IPS DF 6.9 (cell line): ENCODE measurements around the gene LIMCH1.

Source experiments
- DNase-seq: peaks from one replicate; pipeline ENCODE4 v3.0.0-alpha.2; 2013; ENCODE audit warnings: low read depth, low spot score
- H3K27ac ChIP-seq: one replicate; pipeline ENCODE4 v1.5.1; 2013; ENCODE audit warnings: low read length, control low read depth
- H3K27me3 ChIP-seq: 2 replicates; pipeline ENCODE4 v1.6.1; 2013; ENCODE audit warnings: mild to moderate bottlenecking, low read length; ENCODE audit not compliant: control insufficient read depth, insufficient read depth
- H3K36me3 ChIP-seq: 2 replicates; pipeline ENCODE4 v1.6.1; 2013; ENCODE audit warnings: low read length; ENCODE audit not compliant: control insufficient read depth, insufficient read depth
- H3K4me1 ChIP-seq: 2 replicates; pipeline ENCODE4 v1.6.1; 2013; ENCODE audit warnings: low read length; ENCODE audit not compliant: control insufficient read depth, insufficient read depth
- H3K4me3 ChIP-seq: 2 replicates; pipeline ENCODE4 v1.5.1; 2013; ENCODE audit warnings: mild to moderate bottlenecking, low read length
- H3K9me3 ChIP-seq: 2 replicates; pipeline ENCODE4 v1.6.1; 2013; ENCODE audit warnings: low read length, inconsistent platforms; ENCODE audit not compliant: control insufficient read depth, insufficient read depth
- WGBS: extraction: QIAGEN DNeasy Blood & Tissue Kit; methylation state at CpG from one replicate; pipeline ENCODE4 v1.1.7; 2013; ENCODE audit warnings: mixed read lengths, missing lambda C conversion rate; ENCODE audit not compliant: insufficient read length, insufficient coverage; 5-methylcytosine and 5-hydroxymethylcytosine counted together

Gene LIMCH1

DNA sequence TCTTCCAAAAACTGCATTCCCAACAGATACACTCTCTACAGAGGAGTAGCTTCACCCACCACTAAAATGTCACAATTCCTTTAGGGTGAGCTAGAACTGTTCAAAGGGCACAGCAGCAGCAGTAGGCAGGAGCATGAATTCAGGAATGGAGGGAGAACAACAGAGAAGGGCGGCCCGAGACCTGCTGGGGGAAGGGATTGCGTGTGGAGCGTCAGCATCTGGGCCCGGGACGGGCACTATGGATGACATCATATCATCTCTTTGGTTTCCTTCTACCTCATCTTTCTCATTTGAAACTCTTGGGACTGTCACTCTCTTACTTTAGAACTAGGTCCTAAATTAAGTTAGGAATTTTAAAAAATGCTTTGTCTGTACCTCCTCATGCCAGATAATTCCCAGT lies 115.6 kb downstream of the LIMCH1 start:
- H3K27ac ChIP-seq: no peak overlapping the region
- H3K27me3 ChIP-seq: no peaks in the 10 kb centered on the region
- DNase-seq: no peak
- no peaks in the 10 kb centered on the region for H3K36me3 ChIP-seq
- H3K4me3 ChIP-seq: no peak overlapping the region
- no CpG with 5 or more reads among the region's 6 CpGs for WGBS
- no peaks in the 10 kb centered on the region; the same call in 1 of the 2 replicates for H3K4me1 ChIP-seq
- H3K9me3 ChIP-seq: no peaks in the 10 kb centered on the region

DNA sequence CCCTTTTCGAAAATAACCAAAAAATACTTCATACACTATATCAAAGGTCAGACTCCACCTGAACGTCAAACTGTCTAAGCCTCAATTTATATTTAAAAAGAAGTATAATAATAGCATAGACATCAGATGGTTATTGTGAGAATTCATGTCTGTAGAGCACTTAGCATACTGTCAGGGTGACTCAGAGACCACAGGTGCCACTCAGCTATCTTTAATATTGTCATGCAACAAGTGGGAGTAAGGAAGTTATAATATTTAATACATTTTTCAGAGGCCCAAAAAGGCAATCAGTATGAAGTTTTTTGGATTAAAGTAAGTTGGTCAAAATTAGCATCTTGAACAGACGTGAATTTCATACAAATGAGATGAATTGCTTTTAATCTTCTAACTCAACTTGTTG lies 117.2 kb downstream of the LIMCH1 start:
- no peaks in the 10 kb centered on the region for H3K9me3 ChIP-seq
- WGBS: 100% methylated on average over 2 of the region's 3 CpGs
- no peaks in the 10 kb centered on the region for H3K27me3 ChIP-seq

DNA sequence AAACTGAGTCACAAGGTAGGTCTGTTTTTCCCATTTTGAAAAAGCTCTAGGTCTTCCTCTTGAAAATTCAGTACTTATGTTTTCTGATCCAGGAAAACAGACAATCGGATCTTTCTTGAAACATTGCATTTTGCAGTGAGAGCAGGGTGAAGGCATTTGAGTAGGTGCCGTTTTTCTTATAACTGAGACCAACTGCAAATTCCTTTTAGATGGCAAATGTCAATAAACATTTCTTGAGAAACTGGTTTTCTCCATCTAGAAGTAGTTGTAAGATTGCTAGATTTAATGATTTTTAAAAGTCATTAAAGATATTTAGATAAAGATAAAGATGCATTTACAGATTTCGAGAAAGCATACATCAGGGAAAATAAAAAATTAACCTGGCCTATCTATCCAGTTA lies 118.1 kb downstream of the LIMCH1 start:
- no peaks in the 10 kb centered on the region; the same call in 1 of the 2 replicates for H3K4me1 ChIP-seq
- no peak for DNase-seq
- no CpG with 5 or more reads among the region's 3 CpGs for WGBS
- no peaks in the 10 kb centered on the region for H3K27me3 ChIP-seq
- H3K9me3 ChIP-seq: no peaks in the 10 kb centered on the region
- no peaks in the 10 kb centered on the region for H3K36me3 ChIP-seq
- no peak overlapping the region for H3K4me3 ChIP-seq
- H3K27ac ChIP-seq: no peak overlapping the region

More for the DNA sequence above, 117.2 kb downstream of the LIMCH1 start:
- no peak overlapping the region for H3K27ac ChIP-seq
- H3K4me1 ChIP-seq: no peaks in the 10 kb centered on the region; the same call in 1 of the 2 replicates
- no peak for DNase-seq
- H3K4me3 ChIP-seq: no peak overlapping the region
- no peaks in the 10 kb centered on the region for H3K36me3 ChIP-seq

DNA sequence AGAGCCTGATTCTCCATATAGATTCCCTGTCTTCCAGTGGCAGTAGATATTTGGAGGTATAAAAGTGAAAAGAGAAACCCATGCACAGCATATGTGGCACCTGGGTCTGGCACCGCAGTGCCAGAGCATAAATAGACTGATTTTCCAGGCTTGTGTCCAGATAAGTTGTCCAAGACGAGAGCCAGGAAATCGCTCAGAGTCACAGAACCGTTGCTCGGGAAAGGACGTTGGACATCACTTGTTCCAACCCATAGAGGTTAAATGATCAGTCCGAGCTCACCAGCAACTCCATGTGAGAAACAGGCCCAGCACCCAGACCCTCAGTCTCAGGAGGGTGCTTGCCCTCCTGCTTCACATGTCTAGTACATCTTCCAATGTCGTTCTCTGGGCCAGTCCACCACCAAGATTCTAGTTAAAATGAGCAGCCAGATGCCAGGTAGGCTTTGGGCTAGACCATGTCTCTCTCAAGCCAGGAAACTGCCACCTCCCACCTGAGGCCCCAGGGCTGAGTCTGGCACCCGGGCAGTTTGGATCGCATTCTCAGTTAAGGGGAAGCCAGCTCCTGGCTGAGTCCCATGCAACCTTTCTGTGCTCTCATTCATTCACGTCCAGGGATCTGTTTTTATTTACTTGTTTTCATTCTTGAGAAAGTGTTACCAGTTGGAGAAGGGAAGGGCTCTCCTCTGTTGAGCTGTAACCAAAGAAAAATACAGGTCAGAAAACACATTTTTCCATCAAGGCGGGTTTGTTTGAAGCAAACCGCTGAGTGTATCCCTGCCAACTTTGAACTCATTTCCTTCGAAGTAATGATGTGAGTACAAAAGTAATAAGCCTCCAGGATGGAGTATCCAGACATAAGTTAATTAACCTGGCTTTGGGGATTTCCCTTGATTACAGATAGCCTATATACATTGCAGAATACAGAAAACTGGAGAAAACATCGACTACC lies 118.9 kb downstream of the LIMCH1 start:
- Histone ChIP-seq H3K36me3 (no peaks in the 10 kb centered on the region), H3K27ac (no peak overlapping the region), H3K4me1 (no peaks in the 10 kb centered on the region; the same call in 1 of the 2 replicates), H3K4me3 (no peak overlapping the region), H3K27me3 (no peaks in the 10 kb centered on the region), H3K9me3 (no peaks in the 10 kb centered on the region)
- no CpG with 5 or more reads among the region's 15 CpGs for WGBS
- no peak for DNase-seq

DNA sequence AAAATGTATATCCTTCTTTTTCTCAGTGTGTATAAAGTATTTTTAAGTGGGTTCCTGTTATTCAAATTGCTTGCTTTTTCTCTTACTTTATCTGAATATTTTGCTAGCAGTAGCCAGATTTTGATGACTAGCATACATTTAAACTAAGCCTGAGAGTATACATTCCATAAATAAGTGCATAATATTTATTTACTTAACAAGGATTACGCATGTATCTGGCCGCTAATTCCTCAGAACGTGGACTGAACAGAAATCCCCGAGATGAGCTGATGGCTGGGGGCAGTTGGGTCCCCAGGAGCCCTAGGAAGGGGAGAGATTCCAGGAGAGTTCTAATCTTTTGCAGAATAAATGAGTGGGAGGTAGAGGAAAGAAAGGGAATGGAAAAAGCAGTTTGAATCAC lies 119.6 kb downstream of the LIMCH1 start:
- Histone ChIP-seq H3K9me3 (no peaks in the 10 kb centered on the region), H3K4me3 (no peak overlapping the region), H3K27ac (no peak overlapping the region), H3K36me3 (no peaks in the 10 kb centered on the region), H3K27me3 (no peaks in the 10 kb centered on the region), H3K4me1 (no peaks in the 10 kb centered on the region; the same call in 1 of the 2 replicates)
- no peak for DNase-seq
- no CpG with 5 or more reads among the region's 4 CpGs for WGBS

DNA sequence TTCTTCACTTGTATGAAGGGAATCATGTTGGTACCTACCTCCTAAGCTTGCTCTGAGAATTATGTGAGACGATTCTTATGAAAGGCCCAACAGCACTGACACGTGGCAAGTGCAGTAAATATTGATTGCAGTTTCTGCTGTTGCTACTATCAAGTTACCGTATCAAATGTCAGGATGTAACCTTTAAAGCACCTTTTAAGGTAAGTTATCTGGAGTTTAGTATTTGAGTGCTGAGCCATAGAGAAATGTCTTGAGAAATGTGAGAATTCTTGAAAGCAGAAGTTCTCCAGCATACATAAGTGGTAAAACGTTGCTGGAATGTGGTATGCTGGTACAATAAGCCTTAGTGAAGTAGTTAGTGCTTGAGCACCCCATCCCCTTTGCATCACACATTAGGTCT lies 120.2 kb downstream of the LIMCH1 start:
- Histone ChIP-seq H3K36me3 (no peaks in the 10 kb centered on the region), H3K4me1 (no peaks in the 10 kb centered on the region; the same call in 1 of the 2 replicates), H3K27me3 (no peaks in the 10 kb centered on the region), H3K27ac (no peak overlapping the region), H3K9me3 (no peaks in the 10 kb centered on the region), H3K4me3 (no peak overlapping the region)
- no CpG with 5 or more reads among the region's 4 CpGs for WGBS
- DNase-seq: no peak

DNA sequence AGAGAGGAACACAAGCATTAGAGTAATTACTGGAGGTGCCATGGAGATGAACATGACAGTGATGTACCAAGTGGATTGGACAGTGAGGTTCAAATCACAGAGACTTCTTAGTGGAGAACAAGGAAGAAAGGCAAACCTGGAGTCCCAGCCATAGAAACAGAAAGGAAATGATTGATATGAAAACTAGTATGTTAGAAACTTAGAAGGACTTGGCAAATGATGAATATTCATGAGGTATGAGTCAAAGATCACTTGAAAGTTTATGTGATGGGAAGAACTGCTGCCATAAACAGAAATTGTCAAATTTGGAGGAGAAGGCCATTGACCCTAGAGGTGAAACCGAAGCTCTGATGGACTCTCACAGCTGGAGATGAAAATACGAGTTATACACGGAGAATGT lies 122.4 kb downstream of the LIMCH1 start:
- H3K27ac ChIP-seq: no peak overlapping the region

DNA sequence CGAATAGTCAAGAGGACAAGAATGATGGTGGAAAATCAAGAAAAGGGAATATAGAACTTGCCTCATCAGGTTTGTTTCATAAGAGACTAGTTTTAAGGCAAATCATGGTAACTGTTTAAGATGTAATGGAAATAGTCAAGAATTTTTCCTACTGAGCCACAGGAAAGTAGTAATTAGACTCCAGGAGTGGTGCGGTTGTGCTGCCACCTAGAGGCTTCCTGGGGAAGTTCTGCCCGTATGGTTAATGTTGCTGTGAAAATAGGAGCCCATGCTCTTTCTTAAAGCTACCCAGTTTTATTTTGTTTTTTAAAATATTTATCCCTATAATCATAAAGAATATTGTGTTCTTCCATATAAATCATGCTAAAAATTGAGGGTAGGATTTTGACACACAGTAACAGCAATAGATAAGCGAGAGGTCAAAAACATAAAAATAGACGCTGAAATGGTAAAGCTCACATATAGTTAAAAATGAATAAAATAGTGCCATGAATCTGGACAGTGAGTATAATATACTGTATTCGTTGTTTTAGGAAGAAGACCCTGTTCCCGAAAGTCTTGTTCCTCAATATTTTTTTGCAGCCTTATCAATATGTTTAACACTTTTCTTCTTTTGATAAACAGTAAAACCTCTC lies 123.6 kb downstream of the LIMCH1 start:
- Histone ChIP-seq H3K4me3 (no peak overlapping the region), H3K9me3 (no peaks in the 10 kb centered on the region), H3K4me1 (no peaks in the 10 kb centered on the region; the same call in 1 of the 2 replicates), H3K27me3 (no peaks in the 10 kb centered on the region), H3K27ac (no peak overlapping the region), H3K36me3 (no peaks in the 10 kb centered on the region)
- no CpG with 5 or more reads among the region's 7 CpGs for WGBS
- peak; percentile 11 for DNase-seq

More for the DNA sequence above, 122.4 kb downstream of the LIMCH1 start:
- no peaks in the 10 kb centered on the region for H3K9me3 ChIP-seq
- no peaks in the 10 kb centered on the region for H3K36me3 ChIP-seq
- WGBS: no CpG with 5 or more reads among the region's 3 CpGs
- no peak overlapping the region for H3K4me3 ChIP-seq
- DNase-seq: no peak
- H3K4me1 ChIP-seq: no peaks in the 10 kb centered on the region; the same call in 1 of the 2 replicates
- no peaks in the 10 kb centered on the region for H3K27me3 ChIP-seq

DNA sequence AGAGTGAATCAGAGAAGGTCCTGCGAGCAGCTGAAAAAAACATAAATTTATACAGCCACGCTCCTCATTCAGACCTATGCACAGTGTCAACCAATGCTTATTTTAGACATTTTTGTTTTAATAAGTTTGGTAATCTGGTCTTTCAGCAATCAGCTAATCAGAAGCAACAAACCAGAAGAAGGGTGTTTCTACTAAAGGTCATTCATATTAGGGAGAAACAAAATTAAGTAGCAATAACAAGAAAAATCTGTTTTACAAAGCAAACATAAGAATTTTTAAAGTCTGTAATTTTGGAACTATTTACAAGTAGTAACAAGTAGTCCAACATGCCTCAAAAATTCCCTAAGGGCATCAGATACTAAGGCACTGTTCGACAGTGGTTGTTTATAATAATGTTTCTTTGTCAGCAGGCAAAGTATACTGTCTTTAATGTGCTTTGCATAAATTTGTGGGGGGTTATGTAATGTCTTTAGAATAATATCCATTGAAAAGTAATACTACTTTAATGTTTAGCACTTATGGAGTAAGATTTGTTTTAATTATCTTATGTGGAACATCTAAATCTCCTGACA lies 127.8 kb downstream of the LIMCH1 start:
- no peaks in the 10 kb centered on the region for H3K36me3 ChIP-seq
- H3K27me3 ChIP-seq: no peaks in the 10 kb centered on the region
- H3K4me3 ChIP-seq: no peak overlapping the region
- WGBS: no CpG with 5 or more reads among the region's 3 CpGs
- no peak overlapping the region for H3K27ac ChIP-seq
- DNase-seq: no peak
- no peaks in the 10 kb centered on the region for H3K9me3 ChIP-seq
- H3K4me1 ChIP-seq: no peaks in the 10 kb centered on the region

DNA sequence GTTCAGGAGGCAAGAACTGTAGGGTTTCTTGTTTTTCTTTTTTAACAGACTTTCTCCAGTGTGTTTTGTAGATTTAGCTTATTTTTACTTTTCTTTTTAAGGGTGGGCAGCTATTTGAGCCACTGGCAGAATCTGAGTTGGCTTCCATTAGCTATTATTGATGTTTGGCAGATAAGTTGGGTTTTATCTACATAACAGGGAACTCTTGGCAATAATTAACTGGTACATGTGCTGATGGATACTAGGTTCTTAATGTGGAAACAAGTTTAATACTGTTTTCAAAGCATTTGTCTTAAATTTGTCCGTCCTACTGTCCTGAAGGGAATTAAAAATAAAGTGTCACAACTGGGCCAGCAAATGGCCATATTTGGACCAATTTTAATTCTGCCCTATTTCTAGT lies 130.1 kb downstream of the LIMCH1 start:
- Histone ChIP-seq H3K4me3 (no peak overlapping the region), H3K36me3 (no peaks in the 10 kb centered on the region), H3K4me1 (no peaks in the 10 kb centered on the region), H3K9me3 (no peaks in the 10 kb centered on the region), H3K27ac (no peak overlapping the region), H3K27me3 (no peaks in the 10 kb centered on the region)
- DNase-seq: no peak
- no CpG with 5 or more reads among the region's 1 CpG for WGBS
